OCI-LY1 (cell line): ENCODE measurements around the gene GAS6.
A peak's percentile ranks its signal among the peaks of the same experiment; 100 is the strongest.

ENCODE experiments used
- H2AFZ ChIP-seq: fragments of 200-600 bp; sonication (generic), shearing (Covaris generic); 2 replicates; pipeline ENCODE4 v1.6.0; 2014; ENCODE audit warnings: antibody characterized with exemption, mild to moderate bottlenecking, low read length
- H3F3A ChIP-seq: fragments of 200-600 bp; sonication (generic), shearing (Covaris generic); 2 replicates; pipeline ENCODE4 v1.6.0; 2014; ENCODE audit warnings: mild to moderate bottlenecking, antibody characterized with exemption, low read length, moderate library complexity; ENCODE audit not compliant: insufficient read depth
- H3K27ac ChIP-seq: fragments of 200-600 bp; sonication (generic); 2 replicates; pipeline ENCODE4 v1.5.1; 2014; ENCODE audit warnings: low read length, mixed run types, mild to moderate bottlenecking, low read depth; ENCODE audit not compliant: poor library complexity, severe bottlenecking
- H3K27me3 ChIP-seq: fragments of 200-600 bp; sonication (generic); 2 replicates; pipeline ENCODE4 v1.6.0; 2014; ENCODE audit warnings: antibody characterized with exemption, mild to moderate bottlenecking, low read length, moderate library complexity; ENCODE audit not compliant: insufficient read depth
- H3K36me3 ChIP-seq: fragments of 200-600 bp; sonication (generic); 2 replicates; pipeline ENCODE4 v1.6.1; 2014; ENCODE audit warnings: mild to moderate bottlenecking, antibody characterized with exemption, low read length, moderate library complexity, mixed read lengths; ENCODE audit not compliant: insufficient read depth
- H3K4me1 ChIP-seq: fragments of 200-600 bp; sonication (generic); 2 replicates; pipeline ENCODE4 v1.5.1; 2014; ENCODE audit warnings: mild to moderate bottlenecking, low read length, moderate library complexity; ENCODE audit not compliant: insufficient read depth, severe bottlenecking
- H3K4me2 ChIP-seq: fragments of 200-600 bp; sonication (generic), shearing (Covaris generic); 2 replicates; pipeline ENCODE4 v1.6.1; 2014; ENCODE audit warnings: low read length
- H3K4me3 ChIP-seq: fragments of 200-600 bp; sonication (generic); 2 replicates; pipeline ENCODE4 v1.5.1; 2014; ENCODE audit warnings: low read length, low read depth, mild to moderate bottlenecking, mixed read lengths; ENCODE audit not compliant: poor library complexity, severe bottlenecking
- H3K79me2 ChIP-seq: fragments of 200-600 bp; shearing (Covaris generic); 2 replicates; pipeline ENCODE4 v1.6.1; 2016; ENCODE audit warnings: mixed run types, low read length, mixed read lengths; ENCODE audit not compliant: insufficient read depth
- H3K9ac ChIP-seq: fragments of 200-600 bp; sonication (generic), shearing (Covaris generic); 2 replicates; pipeline ENCODE4 v1.6.1; 2014; ENCODE audit warnings: mild to moderate bottlenecking, low read length, mixed read lengths
- H3K9me2 ChIP-seq: fragments of 200-600 bp; sonication (generic), shearing (Covaris generic); 2 replicates; pipeline ENCODE4 v1.6.1; 2014; ENCODE audit warnings: low read depth, mild to moderate bottlenecking, low read length, mixed read lengths
- H3K9me3 ChIP-seq: fragments of 200-600 bp; shearing (Covaris generic); 2 replicates; pipeline ENCODE4 v1.6.1; 2014; ENCODE audit warnings: low read length, mixed read lengths
- H4K20me1 ChIP-seq: fragments of 200-600 bp; sonication (generic), shearing (Covaris generic); 2 replicates; pipeline ENCODE4 v1.6.0; 2016; ENCODE audit warnings: mild to moderate bottlenecking, low read length; ENCODE audit not compliant: insufficient read depth
- EZH2 ChIP-seq: fragments of 200-600 bp; sonication (generic), shearing (Covaris generic); IDR thresholded peaks from 2 replicates; pipeline ENCODE4 v1.8.0; 2017; ENCODE audit warnings: borderline replicate concordance, mixed run types, mild to moderate bottlenecking, antibody characterized with exemption, low read length, moderate library complexity, mixed read lengths
- TF ChIP-seq, protein P1 (sequence below): fragments of 200-600 bp; sonication (generic), shearing (Covaris generic); IDR thresholded peaks from 2 replicates; pipeline ENCODE4 v1.5.1; 2017; ENCODE audit warnings: mild to moderate bottlenecking, antibody characterized with exemption, low read length, moderate library complexity, mixed read lengths

The GAS6 gene

DNA sequence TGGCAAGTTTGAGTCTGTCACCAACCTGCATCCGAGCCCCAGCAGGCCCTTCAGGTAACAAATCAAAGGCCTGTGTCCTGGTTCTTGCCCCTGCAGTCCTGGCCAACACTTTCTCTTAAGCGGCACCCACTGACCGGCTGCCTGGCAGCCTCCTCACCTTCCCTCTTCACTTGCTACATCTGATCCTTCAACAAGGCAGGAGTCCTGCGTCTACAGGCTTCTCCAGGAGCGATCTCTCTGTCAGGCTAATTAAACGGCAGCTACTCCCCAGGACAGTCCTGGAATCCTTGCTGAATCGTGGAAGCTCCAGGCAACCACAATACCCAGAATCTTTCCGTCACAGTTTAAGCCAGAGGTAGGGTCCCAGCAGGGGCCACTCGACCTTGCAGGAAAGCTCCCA lies 41.1 kb upstream of the GAS6 start:
- Histone ChIP-seq H2AFZ (no peak overlapping the region), H3K9me3 (no peaks in the 10 kb centered on the region), H3K79me2 (no peaks in the 10 kb centered on the region), H3K27ac (no peak overlapping the region), H4K20me1 (no peaks in the 10 kb centered on the region), H3K36me3 (no peaks in the 10 kb centered on the region), H3K4me2 (no peak overlapping the region), H3K4me1 (no peaks in the 10 kb centered on the region), H3K4me3 (no peak overlapping the region), H3K9ac (no peak overlapping the region), H3K27me3 (no peaks in the 10 kb centered on the region), H3K9me2 (no peaks in the 10 kb centered on the region), H3F3A (no peaks in the 10 kb centered on the region)
- TF ChIP-seq, protein P1, sequence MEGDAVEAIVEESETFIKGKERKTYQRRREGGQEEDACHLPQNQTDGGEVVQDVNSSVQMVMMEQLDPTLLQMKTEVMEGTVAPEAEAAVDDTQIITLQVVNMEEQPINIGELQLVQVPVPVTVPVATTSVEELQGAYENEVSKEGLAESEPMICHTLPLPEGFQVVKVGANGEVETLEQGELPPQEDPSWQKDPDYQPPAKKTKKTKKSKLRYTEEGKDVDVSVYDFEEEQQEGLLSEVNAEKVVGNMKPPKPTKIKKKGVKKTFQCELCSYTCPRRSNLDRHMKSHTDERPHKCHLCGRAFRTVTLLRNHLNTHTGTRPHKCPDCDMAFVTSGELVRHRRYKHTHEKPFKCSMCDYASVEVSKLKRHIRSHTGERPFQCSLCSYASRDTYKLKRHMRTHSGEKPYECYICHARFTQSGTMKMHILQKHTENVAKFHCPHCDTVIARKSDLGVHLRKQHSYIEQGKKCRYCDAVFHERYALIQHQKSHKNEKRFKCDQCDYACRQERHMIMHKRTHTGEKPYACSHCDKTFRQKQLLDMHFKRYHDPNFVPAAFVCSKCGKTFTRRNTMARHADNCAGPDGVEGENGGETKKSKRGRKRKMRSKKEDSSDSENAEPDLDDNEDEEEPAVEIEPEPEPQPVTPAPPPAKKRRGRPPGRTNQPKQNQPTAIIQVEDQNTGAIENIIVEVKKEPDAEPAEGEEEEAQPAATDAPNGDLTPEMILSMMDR, result no peak
- TF ChIP-seq EZH2, result no peak

DNA sequence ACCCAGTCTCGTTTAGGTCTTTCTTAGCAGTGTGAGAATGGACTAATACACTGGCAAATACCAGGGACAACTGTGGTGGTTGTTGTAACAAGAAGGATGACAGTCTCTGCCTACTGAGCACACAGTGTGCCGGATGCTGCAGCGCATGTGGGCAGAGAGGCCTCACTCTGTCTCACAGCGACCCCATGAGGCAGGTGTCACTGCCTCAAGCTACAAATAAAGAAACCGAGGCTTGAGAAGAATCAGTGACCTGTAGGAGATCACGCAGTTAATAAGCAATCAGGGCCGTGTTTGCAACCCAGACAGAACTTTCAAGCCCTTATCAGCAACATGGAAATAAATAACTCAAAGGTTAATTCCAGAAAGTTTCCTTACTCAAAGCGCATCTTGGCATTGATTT lies 40.5 kb upstream of the GAS6 start:
- Histone ChIP-seq H3K9me3 (no peaks in the 10 kb centered on the region), H3K27me3 (no peaks in the 10 kb centered on the region), H2AFZ (no peak overlapping the region), H3K36me3 (no peaks in the 10 kb centered on the region), H3K9me2 (no peaks in the 10 kb centered on the region), H3K4me1 (no peaks in the 10 kb centered on the region), H3F3A (no peaks in the 10 kb centered on the region), H3K9ac (no peak overlapping the region), H3K79me2 (no peaks in the 10 kb centered on the region), H3K4me2 (no peak overlapping the region), H4K20me1 (no peaks in the 10 kb centered on the region), H3K4me3 (no peak overlapping the region), H3K27ac (no peak overlapping the region)
- TF ChIP-seq, protein P1, result peak; percentile 87
- no peak for TF ChIP-seq EZH2

DNA sequence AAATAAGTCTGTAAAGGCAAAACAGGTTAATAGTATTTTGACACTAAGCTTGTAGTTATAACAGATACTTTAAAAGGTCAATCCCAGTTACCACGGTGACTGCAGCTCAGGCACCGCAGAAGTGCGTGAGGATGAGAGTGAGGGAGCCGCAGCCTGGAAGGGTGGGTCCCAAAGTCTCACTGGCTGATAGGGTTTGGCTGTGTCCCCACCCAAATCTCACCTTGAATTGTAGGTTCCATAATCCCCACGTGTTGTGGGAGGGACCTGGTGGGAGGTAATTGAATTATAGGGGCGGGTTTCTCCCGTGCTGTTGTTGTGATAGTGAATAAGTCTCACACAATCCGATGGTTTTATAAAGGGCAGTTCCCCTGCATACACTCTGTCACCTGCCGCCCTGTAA lies 40.0 kb upstream of the GAS6 start:
- no peaks in the 10 kb centered on the region for H3F3A ChIP-seq
- H3K4me2 ChIP-seq, result no peak overlapping the region
- H2AFZ ChIP-seq, result no peak overlapping the region
- H3K36me3 ChIP-seq, result no peaks in the 10 kb centered on the region
- no peaks in the 10 kb centered on the region for H3K4me1 ChIP-seq
- no peaks in the 10 kb centered on the region for H3K79me2 ChIP-seq
- no peaks in the 10 kb centered on the region for H3K9me3 ChIP-seq
- H3K4me3 ChIP-seq, result no peak overlapping the region
- H3K9me2 ChIP-seq, result no peaks in the 10 kb centered on the region
- no peaks in the 10 kb centered on the region for H3K27me3 ChIP-seq
- H3K27ac ChIP-seq, result no peak overlapping the region
- no peak overlapping the region for H3K9ac ChIP-seq
- TF ChIP-seq, protein P1, result no peak
- TF ChIP-seq EZH2, result no peak
- no peaks in the 10 kb centered on the region for H4K20me1 ChIP-seq
